Progenitor cell of endocrine pancreas (in vitro differentiated cells): ENCODE results near the gene USF2. TPM values are rescaled to one million over a fixed set of nuclear protein-coding genes. Genes with fewer than 3 reads are reported as not detected.
A peak's percentile ranks its signal among the peaks of the same experiment; 100 is the strongest.
"Not testable (repeated sequence)": the region's sequence is repeated elsewhere in the genome, so short reads cannot be mapped to it uniquely, and the experiment has no call there.

Experiments used
- DNase-seq: peaks from one replicate; pipeline ENCODE4 v3.0.0; 2021; ENCODE audit warnings: low spot score; ENCODE audit not compliant: unreplicated experiment
- H3K27ac Mint-ChIP-seq: 2 replicates; pipeline ENCODE4 v1.8.0; 2021; ENCODE audit warnings: mild to moderate bottlenecking, moderate library complexity, mixed read lengths
- H3K27me3 Mint-ChIP-seq: 2 replicates; pipeline ENCODE4 v1.8.0; 2021; ENCODE audit warnings: mixed read lengths
- H3K36me3 Mint-ChIP-seq: 2 replicates; pipeline ENCODE4 v1.8.0; 2022; ENCODE audit warnings: mixed read lengths; ENCODE audit not compliant: insufficient read depth
- H3K4me1 Mint-ChIP-seq: 2 replicates; pipeline ENCODE4 v1.8.0; 2021; ENCODE audit warnings: low read depth, mixed read lengths
- H3K4me3 Mint-ChIP-seq: 2 replicates; pipeline ENCODE4 v1.8.0; 2021; ENCODE audit warnings: low read depth, mild to moderate bottlenecking, moderate library complexity, mixed read lengths
- H3K9me3 Mint-ChIP-seq: 2 replicates; pipeline ENCODE4 v1.8.0; 2021; ENCODE audit warnings: low read depth, mixed read lengths
- total RNA-seq: library from RNA; stranded (reverse); gene quantifications from 2 replicates; pipeline ENCODE4 v1.2.1, GENCODE V29; 2021
- TF ChIP-seq, protein P1 (sequence below): fragments of 200-600 bp; sonication (generic); IDR thresholded peaks from one replicate; pipeline ENCODE4 v1.5.0; 2021; ENCODE audit warnings: antibody characterized with exemption, mild to moderate bottlenecking; ENCODE audit not compliant: unreplicated experiment

Gene USF2
- total RNA-seq, 1 donor from 2014 or later, result 126 TPM

DNA sequence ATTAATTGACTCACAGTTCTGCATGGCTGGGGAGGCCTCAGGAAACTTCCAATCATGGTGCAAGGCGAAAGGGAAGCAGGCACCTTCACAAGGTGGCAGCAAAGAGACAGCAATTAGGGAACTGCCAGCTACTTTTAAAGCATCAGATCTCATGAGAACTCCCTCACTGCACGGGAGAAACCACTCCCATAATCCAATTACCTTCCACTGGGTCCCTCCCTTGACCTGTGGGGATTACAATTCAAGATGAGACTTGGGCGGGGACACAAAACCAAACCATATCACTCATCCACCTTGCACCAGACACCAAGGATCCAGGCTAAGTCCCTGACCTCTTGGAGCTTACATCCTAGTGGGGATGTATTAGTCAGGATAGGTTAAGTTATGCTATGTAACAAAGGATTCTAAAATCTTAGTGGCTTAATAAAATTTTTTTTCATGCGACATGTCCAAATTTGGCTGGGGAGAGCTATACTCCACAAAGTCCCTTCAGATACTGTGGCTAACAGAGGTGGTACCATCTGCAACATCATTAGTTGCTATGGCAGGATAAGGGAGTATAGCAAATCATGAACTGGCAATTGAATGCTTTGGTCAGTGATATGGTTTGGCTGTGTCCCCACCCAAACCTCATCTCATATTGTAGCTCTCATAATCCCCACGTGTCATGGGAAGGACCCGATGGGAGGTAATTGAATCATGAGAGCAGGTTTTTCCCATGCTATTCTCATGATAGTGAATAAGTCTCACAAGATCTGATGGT, 31.9 kb upstream of the USF2 start:
- H3K27me3 Mint-ChIP-seq, result no peaks in the 10 kb centered on the region
- no peak for DNase-seq

DNA sequence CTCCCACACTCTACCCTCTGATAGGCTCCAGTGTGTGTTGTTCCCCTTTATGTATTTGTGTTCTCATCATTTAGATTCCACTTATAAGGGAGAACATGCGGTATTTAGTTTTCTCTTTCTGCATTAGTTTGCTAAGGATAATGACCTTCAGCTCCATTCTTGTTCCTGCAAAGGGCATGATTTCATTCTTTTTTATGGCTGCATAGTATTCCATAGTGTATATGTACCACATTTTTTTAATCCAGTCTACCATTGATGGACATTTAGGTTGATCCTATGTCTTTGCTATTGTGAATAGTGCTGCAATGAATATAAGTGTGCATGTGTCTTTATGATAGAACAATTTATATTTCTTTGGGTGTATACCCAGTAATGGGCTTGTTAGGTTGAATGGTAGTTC, 29.2 kb upstream of the USF2 start:
- peaks cover 26% of the 10 kb centered on the region for H3K9me3 Mint-ChIP-seq
- H3K4me3 Mint-ChIP-seq, H3K4me1 Mint-ChIP-seq, H3K27ac Mint-ChIP-seq, H3K27me3 Mint-ChIP-seq, DNase-seq, H3K36me3 Mint-ChIP-seq: not testable (repeated sequence)

More for the DNA sequence above, 31.9 kb upstream of the USF2 start:
- Mint-ChIP-seq H3K4me1 (no peaks in the 10 kb centered on the region), H3K9me3 (peaks cover 18% of the 10 kb centered on the region), H3K4me3 (no peak overlapping the region), H3K36me3 (no peaks in the 10 kb centered on the region), H3K27ac (no peak overlapping the region)
- TF ChIP-seq, protein P1, sequence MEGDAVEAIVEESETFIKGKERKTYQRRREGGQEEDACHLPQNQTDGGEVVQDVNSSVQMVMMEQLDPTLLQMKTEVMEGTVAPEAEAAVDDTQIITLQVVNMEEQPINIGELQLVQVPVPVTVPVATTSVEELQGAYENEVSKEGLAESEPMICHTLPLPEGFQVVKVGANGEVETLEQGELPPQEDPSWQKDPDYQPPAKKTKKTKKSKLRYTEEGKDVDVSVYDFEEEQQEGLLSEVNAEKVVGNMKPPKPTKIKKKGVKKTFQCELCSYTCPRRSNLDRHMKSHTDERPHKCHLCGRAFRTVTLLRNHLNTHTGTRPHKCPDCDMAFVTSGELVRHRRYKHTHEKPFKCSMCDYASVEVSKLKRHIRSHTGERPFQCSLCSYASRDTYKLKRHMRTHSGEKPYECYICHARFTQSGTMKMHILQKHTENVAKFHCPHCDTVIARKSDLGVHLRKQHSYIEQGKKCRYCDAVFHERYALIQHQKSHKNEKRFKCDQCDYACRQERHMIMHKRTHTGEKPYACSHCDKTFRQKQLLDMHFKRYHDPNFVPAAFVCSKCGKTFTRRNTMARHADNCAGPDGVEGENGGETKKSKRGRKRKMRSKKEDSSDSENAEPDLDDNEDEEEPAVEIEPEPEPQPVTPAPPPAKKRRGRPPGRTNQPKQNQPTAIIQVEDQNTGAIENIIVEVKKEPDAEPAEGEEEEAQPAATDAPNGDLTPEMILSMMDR, result no peak

DNA sequence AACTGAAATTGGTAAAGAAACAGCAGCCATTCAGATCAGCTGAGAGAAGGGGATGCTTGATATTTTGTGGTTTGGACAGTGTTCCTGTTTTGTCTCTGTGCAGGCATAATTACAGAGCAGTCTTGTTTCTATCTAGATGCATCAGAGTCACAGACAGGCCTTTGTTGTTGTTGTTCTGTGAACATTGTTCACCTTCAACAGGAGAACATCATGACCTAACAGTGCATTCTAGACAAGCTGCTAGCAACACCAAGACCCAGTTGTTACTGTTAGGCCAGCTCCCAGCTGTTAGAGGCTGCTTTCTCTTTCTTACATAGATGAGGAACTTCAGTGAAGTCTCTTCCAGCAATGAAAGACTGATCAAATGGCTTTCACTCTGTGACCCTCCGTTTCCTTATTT, 28.4 kb upstream of the USF2 start:
- Mint-ChIP-seq H3K4me3 (no peak overlapping the region), H3K9me3 (peaks cover 29% of the 10 kb centered on the region), H3K36me3 (no peaks in the 10 kb centered on the region), H3K27ac (no peak overlapping the region), H3K27me3 (no peaks in the 10 kb centered on the region), H3K4me1 (no peaks in the 10 kb centered on the region)
- TF ChIP-seq, protein P1, result no peak
- DNase-seq, result no peak

DNA sequence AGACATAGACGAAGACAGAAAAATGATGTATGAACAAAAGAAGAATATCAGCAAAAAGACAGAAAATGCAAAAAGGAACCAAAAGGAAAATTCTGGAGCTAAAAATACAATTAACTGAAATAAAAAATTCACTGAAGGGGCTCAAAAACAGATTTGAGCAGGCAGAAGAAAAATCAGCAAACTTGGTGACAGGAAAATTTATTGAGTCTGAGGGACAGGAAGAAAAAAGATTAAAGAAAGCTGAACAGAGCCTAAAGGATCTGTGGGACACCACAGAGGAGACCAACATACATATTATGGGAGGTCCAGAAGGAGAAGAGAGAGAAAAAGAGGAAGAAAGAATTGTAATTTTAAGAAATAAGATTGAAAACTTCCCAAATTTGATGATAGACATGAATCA, 27.3 kb upstream of the USF2 start:
- no peaks in the 10 kb centered on the region for H3K36me3 Mint-ChIP-seq
- peaks cover 29% of the 10 kb centered on the region for H3K9me3 Mint-ChIP-seq
- no peak overlapping the region for H3K27ac Mint-ChIP-seq
- no peak for DNase-seq
- H3K4me1 Mint-ChIP-seq, result no peaks in the 10 kb centered on the region
- no peak overlapping the region for H3K4me3 Mint-ChIP-seq
- TF ChIP-seq, protein P1, result no peak
- H3K27me3 Mint-ChIP-seq, result no peaks in the 10 kb centered on the region

DNA sequence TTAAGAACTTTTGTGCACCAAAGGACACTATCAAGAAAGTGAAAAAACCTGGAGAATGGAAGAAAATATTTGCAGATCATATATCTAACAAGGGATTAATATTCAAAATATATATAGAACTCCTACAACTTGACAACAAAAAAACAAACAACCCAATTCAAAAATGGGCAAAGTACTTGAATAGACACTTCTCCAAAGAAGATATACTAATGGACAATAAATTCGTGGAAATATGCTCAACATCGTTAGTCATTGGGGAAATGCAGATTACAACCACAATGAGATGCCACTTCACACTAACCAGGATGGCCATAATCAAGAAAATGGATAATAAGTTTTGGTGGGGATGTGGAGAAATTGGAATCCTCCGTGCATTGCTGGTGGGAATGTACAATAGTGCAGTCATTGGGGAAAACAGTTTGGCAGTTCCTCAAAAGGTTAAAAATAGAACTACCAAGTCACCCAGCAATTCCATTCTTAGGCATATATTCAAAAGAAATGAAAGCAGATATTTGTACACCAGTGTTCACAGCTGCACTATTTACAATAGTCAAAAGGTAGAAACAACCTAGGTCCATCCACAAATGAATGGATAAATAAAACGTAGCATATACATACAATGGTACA, 22.2 kb upstream of the USF2 start:
- Mint-ChIP-seq H3K27ac (peak overlapping the region; percentile 100), H3K4me1 (peaks cover 21% of the 10 kb centered on the region), H3K9me3 (peaks cover 14% of the 10 kb centered on the region), H3K36me3 (peaks cover 8% of the 10 kb centered on the region), H3K27me3 (no peaks in the 10 kb centered on the region), H3K4me3 (peak overlapping the region; percentile 97)
- no peak for DNase-seq
- TF ChIP-seq, protein P1, result no peak
